SK-N-SH (cell line): ENCODE data around the gene HDAC8. TPM values are rescaled to one million over a fixed set of nuclear protein-coding genes. Genes with fewer than 3 reads are reported as not detected.

Source experiments
- CTCF ChIA-PET: fragments of 300-600, 350-600 bp; formaldehyde crosslinking; extraction: SDS; loops from one replicate; lab custom pipeline; 2021; lab: Yijun Ruan, JAX
- POLR2A ChIA-PET: fragments of 350-600 bp; sonication (Branson Sonifier 250); formaldehyde crosslinking; extraction: SDS; loops from one replicate; lab custom pipeline; 2020; ENCODE audit warnings: antibody characterized with exemption, inconsistent platforms; lab: Yijun Ruan, JAX
- DNase-seq: peaks from one replicate; pipeline ENCODE4 v3.0.0; 2012
- H2AFZ ChIP-seq: fragments of 200-600 bp; sonication (generic); 2 replicates; pipeline ENCODE4 v1.8.1; 2016; ENCODE audit warnings: antibody characterized with exemption, mild to moderate bottlenecking, low read depth
- H3F3A ChIP-seq: fragments of 200-600 bp; sonication (generic); replicated peaks from 2 replicates; pipeline ENCODE3; 2016; ENCODE audit warnings: antibody characterized with exemption, mild to moderate bottlenecking; ENCODE audit not compliant: insufficient read depth
- H3K27ac ChIP-seq, 2 experiments: fragments of 200-500 bp in 1 of 2; fragments of 200-600 bp in 1 of 2; sonication (Bioruptor generic) in 1 of 2; sonication (generic), shearing (Covaris generic) in 1 of 2; 2 replicates each; pipeline versions ENCODE4 v1.5.1 to v1.6.1; 2014 to 2016; ENCODE audit warnings: low read depth in 2 of 2, inconsistent platforms in 1 of 2, low read length in 1 of 2, mild to moderate bottlenecking in 1 of 2, mixed read lengths in 1 of 2
- H3K27me3 ChIP-seq: fragments of 200-600 bp; sonication (generic), shearing (Covaris generic); 2 replicates; pipeline ENCODE4 v1.6.1; 2016; ENCODE audit warnings: mixed run types; ENCODE audit not compliant: insufficient read depth
- H3K36me3 ChIP-seq, 2 experiments: fragments of 200-500 bp in 1 of 2; fragments of 200-600 bp in 1 of 2; sonication (Bioruptor generic) in 1 of 2; sonication (generic) in 1 of 2; replicated peaks in 1 of 2; 2 replicates each; pipeline versions ENCODE3 to v1.5.1; 2014 to 2016; ENCODE audit warnings: low read length in 1 of 2, mild to moderate bottlenecking in 1 of 2; ENCODE audit not compliant: insufficient read depth in 2 of 2, control insufficient read depth in 1 of 2
- H3K4me1 ChIP-seq, 2 experiments: fragments of 200-500 bp in 1 of 2; fragments of 200-600 bp in 1 of 2; sonication (Bioruptor generic) in 1 of 2; sonication (generic), shearing (Covaris generic) in 1 of 2; 2 replicates each; pipeline versions ENCODE4 v1.5.1 to v1.6.1; 2014 to 2016; ENCODE audit warnings: low read depth in 1 of 2, low read length in 1 of 2, mixed run types in 1 of 2; ENCODE audit not compliant: insufficient read depth in 2 of 2, control insufficient read depth in 1 of 2
- H3K4me2 ChIP-seq: fragments of 200-600 bp; sonication (generic), shearing (Covaris generic); 2 replicates; pipeline ENCODE4 v1.6.1; 2017; ENCODE audit warnings: mixed run types
- H3K4me3 ChIP-seq, 2 experiments: fragments of 200-500 bp in 1 of 2; fragments of 200-600 bp in 1 of 2; sonication (Bioruptor generic) in 1 of 2; sonication (generic), shearing (Covaris generic) in 1 of 2; 2 replicates each; pipeline versions ENCODE4 v1.5.1 to v1.8.1; 2014 to 2016; ENCODE audit warnings: low read depth in 2 of 2, inconsistent platforms in 1 of 2, low read length in 1 of 2, mild to moderate bottlenecking in 1 of 2, mixed read lengths in 1 of 2, moderate library complexity in 1 of 2
- H3K79me2 ChIP-seq: fragments of 200-600 bp; sonication (generic); 2 replicates; pipeline ENCODE4 v1.8.1; 2017; ENCODE audit warnings: mild to moderate bottlenecking; ENCODE audit not compliant: insufficient read depth
- H3K9ac ChIP-seq: fragments of 200-600 bp; sonication (generic); 2 replicates; pipeline ENCODE4 v1.6.1; 2017; ENCODE audit warnings: mixed run types
- H3K9me2 ChIP-seq: fragments of 200-600 bp; sonication (generic); 2 replicates; pipeline ENCODE4 v1.6.1; 2017; ENCODE audit warnings: mixed run types
- H3K9me3 ChIP-seq: fragments of 200-600 bp; sonication (generic); 2 replicates; pipeline ENCODE4 v1.6.1; 2017; ENCODE audit warnings: mixed run types, mild to moderate bottlenecking, moderate library complexity
- H4K20me1 ChIP-seq: fragments of 200-600 bp; sonication (generic); 2 replicates; pipeline ENCODE4 v1.6.1; 2017; ENCODE audit warnings: mild to moderate bottlenecking, mixed run types; ENCODE audit not compliant: insufficient read depth
- CTCF ChIP-seq: fragments of 200-600 bp; sonication (generic); IDR thresholded peaks from 2 replicates; pipeline ENCODE4 v1.6.1; 2017; ENCODE audit warnings: antibody characterized with exemption, mild to moderate bottlenecking, moderate library complexity
- ELF1 ChIP-seq: IDR thresholded peaks from 2 replicates; pipeline ENCODE4 v1.4.0; 2012
- FOSL2 ChIP-seq: IDR thresholded peaks from 2 replicates; pipeline ENCODE4 v1.4.0; 2012; ENCODE audit warnings: low read depth, mild to moderate bottlenecking, moderate library complexity, borderline replicate concordance
- FOXJ3 ChIP-seq: sonication (generic); formaldehyde crosslinking; IDR thresholded peaks from 2 replicates; pipeline ENCODE4 v1.5.1; 2020; ENCODE audit warnings: mild to moderate bottlenecking, missing genetic modification reagents
- FOXM1 ChIP-seq: IDR thresholded peaks from 2 replicates; pipeline ENCODE4 v1.4.0; 2012; ENCODE audit warnings: low read depth, mild to moderate bottlenecking
- JUND ChIP-seq: IDR thresholded peaks from 2 replicates; pipeline ENCODE4 v1.4.0; 2012
- MEF2A ChIP-seq: IDR thresholded peaks from 2 replicates; pipeline ENCODE4 v1.4.0; 2012; ENCODE audit warnings: low read depth, borderline replicate concordance
- NFIC ChIP-seq: IDR thresholded peaks from 2 replicates; pipeline ENCODE4 v1.4.0; 2012; ENCODE audit warnings: borderline replicate concordance
- PBX3 ChIP-seq: IDR thresholded peaks from 2 replicates; pipeline ENCODE4; 2012
- POLR2AphosphoS5 ChIP-seq: IDR thresholded peaks from 2 replicates; pipeline ENCODE4 v1.6.1; 2012; ENCODE audit warnings: low read depth, low read length
- RAD21 ChIP-seq: IDR thresholded peaks from 2 replicates; pipeline ENCODE4 v1.6.1; 2012; ENCODE audit warnings: mild to moderate bottlenecking, low read length
- RCOR1 ChIP-seq: fragments of 150-350 bp; IDR thresholded peaks from 2 replicates; pipeline ENCODE4 v1.6.1; 2017; ENCODE audit warnings: antibody characterized with exemption, low read length
- RXRA ChIP-seq: IDR thresholded peaks from 2 replicates; pipeline ENCODE4 v1.4.0; 2012; ENCODE audit warnings: low read depth, mild to moderate bottlenecking, borderline replicate concordance
- SIN3A ChIP-seq: IDR thresholded peaks from 2 replicates; pipeline ENCODE4 v1.6.1; 2012; ENCODE audit warnings: low read depth, mild to moderate bottlenecking, low read length, moderate library complexity, borderline replicate concordance
- SMC3 ChIP-seq: IDR thresholded peaks from 2 replicates; pipeline ENCODE4 v1.6.1; 2012; ENCODE audit warnings: low read depth, low read length, improper control_type of control experiment
- TCF12 ChIP-seq: IDR thresholded peaks from 2 replicates; pipeline ENCODE4 v1.4.0; 2012
- TEAD4 ChIP-seq: IDR thresholded peaks from 2 replicates; pipeline ENCODE4 v1.4.0; 2012; ENCODE audit warnings: mild to moderate bottlenecking, borderline replicate concordance; ENCODE audit not compliant: insufficient read depth
- ZBTB33 ChIP-seq: IDR thresholded peaks from 2 replicates; pipeline ENCODE4 v1.4.0; 2012; ENCODE audit warnings: low read depth, borderline replicate concordance
- WGBS: methylation state at CpG from one replicate; pipeline ENCODE4 v1.1.6; 2017; ENCODE audit warnings: low lambda C conversion rate; 5-methylcytosine and 5-hydroxymethylcytosine counted together
- polyA plus RNA-seq, 3 experiments: library from polyadenylated mRNA; depleted of rRNA; stranded (reverse); fragments of >200 nt; gene quantifications; 2 replicates each; pipeline ENCODE4 v1.2.3, GENCODE V29; 2012
- TF ChIP-seq, protein P1 (sequence below): IDR thresholded peaks from 2 replicates; pipeline ENCODE4 v1.4.0; 2012; ENCODE audit warnings: low read depth, borderline replicate concordance
- TF ChIP-seq, protein P2 (sequence below): IDR thresholded peaks from 2 replicates; pipeline ENCODE4 v1.4.0; 2012; ENCODE audit warnings: low read depth

The HDAC8 gene
- polyA plus RNA-seq, 1 of the 3 experiments (the other 2 are of a cell fraction) = 30.6 TPM

- no peaks in the 10 kb centered on the region for H3K79me2 ChIP-seq
- 90% methylated on average over 9 of the region's 10 CpGs for WGBS
- peaks cover 0 to 5% of the 10 kb centered on the region in 2 experiments; a peak in 1 of 4 replicates for H3K4me1 ChIP-seq
- no peak overlapping the region for H3K27ac ChIP-seq
- no peaks in the 10 kb centered on the region for H3F3A ChIP-seq
- DNase-seq = no peak
- H4K20me1 ChIP-seq = no peaks in the 10 kb centered on the region
- CTCF ChIA-PET = interaction anchor here (1.4 kb wide), 1 partner anchor 26 kb away, joined by 4 read pairs; no protein-coding TSS in a partner anchor
- no peaks in the 10 kb centered on the region for H3K9me3 ChIP-seq
- no peak overlapping the region for H3K4me2 ChIP-seq
- TF ChIP-seq FOSL2 (no peak), MEF2A (no peak), SIN3A (no peak), NFIC (no peak), ELF1 (no peak), RCOR1 (no peak), RXRA (no peak), POLR2AphosphoS5 (no peak), TCF12 (no peak), FOXM1 (no peak), SMC3 (no peak), JUND (no peak), RAD21 (no peak), ZBTB33 (no peak)
- TF ChIP-seq, protein P1, sequence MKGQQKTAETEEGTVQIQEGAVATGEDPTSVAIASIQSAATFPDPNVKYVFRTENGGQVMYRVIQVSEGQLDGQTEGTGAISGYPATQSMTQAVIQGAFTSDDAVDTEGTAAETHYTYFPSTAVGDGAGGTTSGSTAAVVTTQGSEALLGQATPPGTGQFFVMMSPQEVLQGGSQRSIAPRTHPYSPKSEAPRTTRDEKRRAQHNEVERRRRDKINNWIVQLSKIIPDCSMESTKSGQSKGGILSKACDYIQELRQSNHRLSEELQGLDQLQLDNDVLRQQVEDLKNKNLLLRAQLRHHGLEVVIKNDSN = no peak
- TF ChIP-seq, all 33 proteins: peak for 0
- no peaks in the 10 kb centered on the region for H3K9me2 ChIP-seq
- H3K27me3 ChIP-seq = no peaks in the 10 kb centered on the region
- no peak overlapping the region for H3K9ac ChIP-seq
- H3K4me3 ChIP-seq = no peak overlapping the region
- POLR2A ChIA-PET = no interaction called here
- peaks cover 0 to under 1% of the 10 kb centered on the region in 2 experiments for H3K36me3 ChIP-seq
- no peak overlapping the region for H2AFZ ChIP-seq
Observed at GRCh38 chrX:72366701-72367454, 205.8 kb downstream of the HDAC8 start.

GRCh38 chrX:72366178-72366577 lies 206.5 kb downstream of the HDAC8 start:
- Histone ChIP-seq H3K4me3 (no peak overlapping the region), H3K4me1 (peaks cover 0 to 5% of the 10 kb centered on the region in 2 experiments; a peak in 1 of 4 replicates), H3K9ac (no peak overlapping the region), H2AFZ (no peak overlapping the region), H3K79me2 (no peaks in the 10 kb centered on the region), H3K36me3 (peaks cover 0 to 4% of the 10 kb centered on the region in 2 experiments), H3K27ac (no peak overlapping the region), H3K27me3 (no peaks in the 10 kb centered on the region), H3K9me2 (no peaks in the 10 kb centered on the region), H4K20me1 (no peaks in the 10 kb centered on the region), H3F3A (no peaks in the 10 kb centered on the region), H3K9me3 (no peaks in the 10 kb centered on the region), H3K4me2 (no peak overlapping the region)
- no peak for DNase-seq
- ChIA-PET POLR2A (no interaction called here), CTCF (interaction anchor here (1.4 kb wide), 1 partner anchor 26 kb away, joined by 4 read pairs; no protein-coding TSS in a partner anchor)
- WGBS = 100% methylated on average over 4 of the region's 4 CpGs
- no peak for TF ChIP-seq SMC3
- TF ChIP-seq, protein P2, sequence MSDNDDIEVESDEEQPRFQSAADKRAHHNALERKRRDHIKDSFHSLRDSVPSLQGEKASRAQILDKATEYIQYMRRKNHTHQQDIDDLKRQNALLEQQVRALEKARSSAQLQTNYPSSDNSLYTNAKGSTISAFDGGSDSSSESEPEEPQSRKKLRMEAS = no peak
- no peak for TF ChIP-seq RXRA
- no peak for TF ChIP-seq MEF2A
- no peak for TF ChIP-seq TEAD4
- TF ChIP-seq CTCF = no peak
- no peak for TF ChIP-seq FOXJ3 (CRISPR knock-in tag)
- no peak for TF ChIP-seq PBX3
